SK-N-SH (cell line): ENCODE measurements around the gene VIPAS39. TPM values are rescaled to one million over a fixed set of nuclear protein-coding genes. Genes with fewer than 3 reads are reported as not detected.

Experiments used
- CTCF ChIA-PET: fragments of 300-600, 350-600 bp; formaldehyde crosslinking; extraction: SDS; loops from one replicate; lab custom pipeline; 2021; lab: Yijun Ruan, JAX
- POLR2A ChIA-PET: fragments of 350-600 bp; sonication (Branson Sonifier 250); formaldehyde crosslinking; extraction: SDS; loops from one replicate; lab custom pipeline; 2020; ENCODE audit warnings: antibody characterized with exemption, inconsistent platforms; lab: Yijun Ruan, JAX
- DNase-seq: peaks from one replicate; pipeline ENCODE4 v3.0.0; 2012
- H2AFZ ChIP-seq: fragments of 200-600 bp; sonication (generic); 2 replicates; pipeline ENCODE4 v1.8.1; 2016; ENCODE audit warnings: antibody characterized with exemption, mild to moderate bottlenecking, low read depth
- H3F3A ChIP-seq: fragments of 200-600 bp; sonication (generic); replicated peaks from 2 replicates; pipeline ENCODE3; 2016; ENCODE audit warnings: antibody characterized with exemption, mild to moderate bottlenecking; ENCODE audit not compliant: insufficient read depth
- H3K27ac ChIP-seq, 2 experiments: fragments of 200-500 bp in 1 of 2; fragments of 200-600 bp in 1 of 2; sonication (Bioruptor generic) in 1 of 2; sonication (generic), shearing (Covaris generic) in 1 of 2; 2 replicates each; pipeline versions ENCODE4 v1.5.1 to v1.6.1; 2014 to 2016; ENCODE audit warnings: low read depth in 2 of 2, inconsistent platforms in 1 of 2, low read length in 1 of 2, mild to moderate bottlenecking in 1 of 2, mixed read lengths in 1 of 2
- H3K27me3 ChIP-seq: fragments of 200-600 bp; sonication (generic), shearing (Covaris generic); 2 replicates; pipeline ENCODE4 v1.6.1; 2016; ENCODE audit warnings: mixed run types; ENCODE audit not compliant: insufficient read depth
- H3K36me3 ChIP-seq, 2 experiments: fragments of 200-500 bp in 1 of 2; fragments of 200-600 bp in 1 of 2; sonication (Bioruptor generic) in 1 of 2; sonication (generic) in 1 of 2; replicated peaks in 1 of 2; 2 replicates each; pipeline versions ENCODE3 to v1.5.1; 2014 to 2016; ENCODE audit warnings: low read length in 1 of 2, mild to moderate bottlenecking in 1 of 2; ENCODE audit not compliant: insufficient read depth in 2 of 2, control insufficient read depth in 1 of 2
- H3K4me1 ChIP-seq, 2 experiments: fragments of 200-500 bp in 1 of 2; fragments of 200-600 bp in 1 of 2; sonication (Bioruptor generic) in 1 of 2; sonication (generic), shearing (Covaris generic) in 1 of 2; 2 replicates each; pipeline versions ENCODE4 v1.5.1 to v1.6.1; 2014 to 2016; ENCODE audit warnings: low read depth in 1 of 2, low read length in 1 of 2, mixed run types in 1 of 2; ENCODE audit not compliant: insufficient read depth in 2 of 2, control insufficient read depth in 1 of 2
- H3K4me2 ChIP-seq: fragments of 200-600 bp; sonication (generic), shearing (Covaris generic); 2 replicates; pipeline ENCODE4 v1.6.1; 2017; ENCODE audit warnings: mixed run types
- H3K4me3 ChIP-seq, 2 experiments: fragments of 200-500 bp in 1 of 2; fragments of 200-600 bp in 1 of 2; sonication (Bioruptor generic) in 1 of 2; sonication (generic), shearing (Covaris generic) in 1 of 2; 2 replicates each; pipeline versions ENCODE4 v1.5.1 to v1.8.1; 2014 to 2016; ENCODE audit warnings: low read depth in 2 of 2, inconsistent platforms in 1 of 2, low read length in 1 of 2, mild to moderate bottlenecking in 1 of 2, mixed read lengths in 1 of 2, moderate library complexity in 1 of 2
- H3K79me2 ChIP-seq: fragments of 200-600 bp; sonication (generic); 2 replicates; pipeline ENCODE4 v1.8.1; 2017; ENCODE audit warnings: mild to moderate bottlenecking; ENCODE audit not compliant: insufficient read depth
- H3K9ac ChIP-seq: fragments of 200-600 bp; sonication (generic); 2 replicates; pipeline ENCODE4 v1.6.1; 2017; ENCODE audit warnings: mixed run types
- H3K9me2 ChIP-seq: fragments of 200-600 bp; sonication (generic); 2 replicates; pipeline ENCODE4 v1.6.1; 2017; ENCODE audit warnings: mixed run types
- H3K9me3 ChIP-seq: fragments of 200-600 bp; sonication (generic); 2 replicates; pipeline ENCODE4 v1.6.1; 2017; ENCODE audit warnings: mixed run types, mild to moderate bottlenecking, moderate library complexity
- H4K20me1 ChIP-seq: fragments of 200-600 bp; sonication (generic); 2 replicates; pipeline ENCODE4 v1.6.1; 2017; ENCODE audit warnings: mild to moderate bottlenecking, mixed run types; ENCODE audit not compliant: insufficient read depth
- CTCF ChIP-seq: fragments of 200-600 bp; sonication (generic); IDR thresholded peaks from 2 replicates; pipeline ENCODE4 v1.6.1; 2017; ENCODE audit warnings: antibody characterized with exemption, mild to moderate bottlenecking, moderate library complexity
- ELF1 ChIP-seq: IDR thresholded peaks from 2 replicates; pipeline ENCODE4 v1.4.0; 2012
- EZH2phosphoT487 ChIP-seq: fragments of 200-600 bp; sonication (generic); IDR thresholded peaks from 2 replicates; pipeline ENCODE4 v1.6.1; 2017; ENCODE audit warnings: low read depth, mixed run types, mild to moderate bottlenecking, antibody characterized with exemption, moderate library complexity, borderline replicate concordance
- FOSL2 ChIP-seq: IDR thresholded peaks from 2 replicates; pipeline ENCODE4 v1.4.0; 2012; ENCODE audit warnings: low read depth, mild to moderate bottlenecking, moderate library complexity, borderline replicate concordance
- FOXM1 ChIP-seq: IDR thresholded peaks from 2 replicates; pipeline ENCODE4 v1.4.0; 2012; ENCODE audit warnings: low read depth, mild to moderate bottlenecking
- GABPA ChIP-seq: IDR thresholded peaks from 2 replicates; pipeline ENCODE4 v1.4.0; 2012; ENCODE audit warnings: low read depth, mild to moderate bottlenecking
- GATA2 ChIP-seq: sonication (generic); formaldehyde crosslinking; IDR thresholded peaks from 2 replicates; pipeline ENCODE4 v1.5.0; 2020; ENCODE audit warnings: mild to moderate bottlenecking, missing genetic modification reagents
- MXI1 ChIP-seq: IDR thresholded peaks from 2 replicates; pipeline ENCODE4 v1.6.1; 2012; ENCODE audit warnings: mild to moderate bottlenecking, low read depth, low read length, improper control_type of control experiment
- NFIC ChIP-seq: IDR thresholded peaks from 2 replicates; pipeline ENCODE4 v1.4.0; 2012; ENCODE audit warnings: borderline replicate concordance
- NRF1 ChIP-seq: IDR thresholded peaks from 2 replicates; pipeline ENCODE4 v1.6.1; 2012; ENCODE audit warnings: low read depth, mild to moderate bottlenecking, low read length
- RCOR1 ChIP-seq: fragments of 150-350 bp; IDR thresholded peaks from 2 replicates; pipeline ENCODE4 v1.6.1; 2017; ENCODE audit warnings: antibody characterized with exemption, low read length
- RFX5 ChIP-seq: IDR thresholded peaks from 2 replicates; pipeline ENCODE4 v1.6.1; 2012; ENCODE audit warnings: mild to moderate bottlenecking, improper control_type of control experiment, low read length
- SIN3A ChIP-seq: IDR thresholded peaks from 2 replicates; pipeline ENCODE4 v1.6.1; 2012; ENCODE audit warnings: low read depth, mild to moderate bottlenecking, low read length, moderate library complexity, borderline replicate concordance
- TAF1 ChIP-seq: IDR thresholded peaks from 2 replicates; pipeline ENCODE4 v1.6.1; 2012; ENCODE audit warnings: low read depth, mild to moderate bottlenecking, low read length, moderate library complexity, borderline replicate concordance
- TEAD4 ChIP-seq: IDR thresholded peaks from 2 replicates; pipeline ENCODE4 v1.4.0; 2012; ENCODE audit warnings: mild to moderate bottlenecking, borderline replicate concordance; ENCODE audit not compliant: insufficient read depth
- YY1 ChIP-seq: IDR thresholded peaks from 2 replicates; pipeline ENCODE4 v1.4.0; 2012; ENCODE audit warnings: low read depth, mild to moderate bottlenecking
- WGBS: methylation state at CpG from one replicate; pipeline ENCODE4 v1.1.6; 2017; ENCODE audit warnings: low lambda C conversion rate; 5-methylcytosine and 5-hydroxymethylcytosine counted together
- polyA plus RNA-seq, 3 experiments: library from polyadenylated mRNA; depleted of rRNA; stranded (reverse); fragments of >200 nt; gene quantifications; 2 replicates each; pipeline ENCODE4 v1.2.3, GENCODE V29; 2012
- small RNA-seq, 7 experiments: library from RNA; depleted of rRNA; stranded (forward); fragments of <200 nt; gene quantifications; one replicate each; pipeline ENCODE3, GENCODE V24; 2012
- TF ChIP-seq, protein P1 (sequence below): IDR thresholded peaks from 2 replicates; pipeline ENCODE4 v1.4.0; 2012; ENCODE audit warnings: low read depth

Gene VIPAS39
- polyA plus RNA-seq, 1 of the 3 experiments (the other 2 are of a cell fraction): 20.8 TPM

GRCh38 chr14:77377502-77377844 lies 79.9 kb downstream of the VIPAS39 start (continued):
- TF ChIP-seq, protein P1, sequence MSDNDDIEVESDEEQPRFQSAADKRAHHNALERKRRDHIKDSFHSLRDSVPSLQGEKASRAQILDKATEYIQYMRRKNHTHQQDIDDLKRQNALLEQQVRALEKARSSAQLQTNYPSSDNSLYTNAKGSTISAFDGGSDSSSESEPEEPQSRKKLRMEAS: no peak; the same call in 1 of the 2 replicates
- TF ChIP-seq RCOR1 (no peak), EZH2phosphoT487 (no peak), TEAD4 (no peak)
- TF ChIP-seq, all 33 proteins: peak for 0

- Histone ChIP-seq H3K4me1 (peaks cover 4 to 11% of the 10 kb centered on the region in 2 experiments; a peak in 3 of 4 replicates), H3K36me3 (no peaks in the 10 kb centered on the region), H3K27me3 (no peaks in the 10 kb centered on the region), H3K9me2 (no peaks in the 10 kb centered on the region), H2AFZ (peak within 1 kb of the TSS; percentile 96), H4K20me1 (no peaks in the 10 kb centered on the region), H3K9ac (peak within 1 kb of the TSS; percentile 87), H3F3A (no peaks in the 10 kb centered on the region), H3K27ac (peak within 1 kb of the TSS; percentile 97 to 99), H3K79me2 (peaks cover 34% of the 10 kb centered on the region; the same call in 1 of the 2 replicates), H3K9me3 (no peaks in the 10 kb centered on the region), H3K4me2 (peak within 1 kb of the TSS; percentile 90), H3K4me3 (peak within 1 kb of the TSS; percentile 95 to 98)
- ChIA-PET CTCF (interaction anchor here (0.7 to 1.3 kb wide), 5 partner anchors 10 to 225 kb away, joined by 3 to 5 read pairs (median 3); no protein-coding TSS in a partner anchor), POLR2A (interaction anchor here (0.6 to 2.2 kb wide), 8 partner anchors 20 to 332 kb away, joined by 3 to 10 read pairs (median 3); partner anchors contain the start of genes AHSA1, GSTZ1, POMT2 and VIPAS39)
- DNase-seq: peak; percentile 95
- WGBS: under 1% methylated on average over 46 of the region's 69 CpGs
- TF ChIP-seq NFIC (no peak), MXI1 (peak; percentile 87), SIN3A (peak; percentile 88), RFX5 (peak; percentile 74), ELF1 (peak; percentile 79), FOSL2 (no peak), FOXM1 (no peak), GABPA (peak; percentile 80), NRF1 (peak; percentile 42), TAF1 (peak; percentile 57), YY1 (peak; percentile 80; the same call in 1 of the 2 replicates), GATA2 (CRISPR knock-in tag) (0 out of 2 replicates have a peak, but pooled peaks have one; percentile 16), RCOR1 (no peak), CTCF (peak; percentile 43)
- TF ChIP-seq, protein P1: peak; percentile 30; the same call in 1 of the 2 replicates
Observed at GRCh38 chr14:77376771-77377501, 80.5 kb downstream of the VIPAS39 start, which contains the start of the genes SAMD15 and TMED8. Gene SAMD15, plus strand, starts transcription at chr14:77377379. Its CDS starts 40 bp downstream, at chr14:77377419. Gene TMED8, minus strand, starts transcription at chr14:77377094. Its CDS starts 41 bp downstream, at chr14:77377053.

Small RNA genes within 50 kb of the gene (small RNA-seq; reads per million reads assigned to genes)
- 0 to 0.06 (median 0) reads per million in 7 experiments for gene RF00404

Other genes with a start within 250 kb of the VIPAS39 start
- not detected in 2 replicates for gene NGB, start 186.4 kb downstream of the VIPAS39 start, polyA plus RNA-seq (2012; rRNA removed)
- gene POMT2, start 136.7 kb downstream of the VIPAS39 start, polyA plus RNA-seq (2012; rRNA removed): 19.9 and 22.8 TPM in 2 replicates
- gene GSTZ1, start 136.6 kb downstream of the VIPAS39 start, polyA plus RNA-seq (2012; rRNA removed): 43.1 and 53.7 TPM in 2 replicates
- gene TMED8, start 80.5 kb downstream of the VIPAS39 start, polyA plus RNA-seq (2012; rRNA removed): 2.3 and 3.2 TPM in 2 replicates
- 1.7 and 3.0 TPM in 2 replicates for gene SAMD15, start 80.2 kb downstream of the VIPAS39 start, polyA plus RNA-seq (2012; rRNA removed)
- gene NOXRED1, start 34.1 kb downstream of the VIPAS39 start, polyA plus RNA-seq (2012; rRNA removed): 0.21 and 0.37 TPM in 2 replicates
- 366 and 439 TPM in 2 replicates for gene AHSA1, start 492 bp upstream of the VIPAS39 start, polyA plus RNA-seq (2012; rRNA removed)
- 0.08 and 0.20 TPM in 2 replicates for gene ISM2, start 41.2 kb upstream of the VIPAS39 start, polyA plus RNA-seq (2012; rRNA removed)
- gene SPTLC2, start 159.0 kb upstream of the VIPAS39 start, polyA plus RNA-seq (2012; rRNA removed): 10.2 and 14.4 TPM in 2 replicates